Measurements from ENCODE around the gene SNRPA.
A peak's percentile ranks its signal among the peaks of the same experiment; 100 is the strongest.

The SNRPA gene

GRCh38 chr19:40716482-40717324 lies 34.3 kb upstream of the SNRPA start, which contains the start of the genes COQ8B and ITPKC (continued):
- TF ChIP-seq ZNF639 (tag by site-specific recombination; IDR thresholded peaks at IDR 0.05) (peak; percentile 33; the same call in 1 of the 2 replicates), ZNF214 (tag by site-specific recombination; IDR thresholded peaks at IDR 0.05; ENCODE audit: borderline replicate concordance) (no peak), ZNF501 (tag by site-specific recombination; IDR thresholded peaks at IDR 0.05) (peak; percentile 84), ZNF169 (tag by site-specific recombination; IDR thresholded peaks at IDR 0.05) (no peak), ZNF76 (tag by site-specific recombination; IDR thresholded peaks at IDR 0.05; ENCODE audit: borderline replicate concordance, low read depth) (peak; percentile 62), ZFP3 (tag by site-specific recombination; IDR thresholded peaks at IDR 0.05; ENCODE audit: low read depth) (no peak; the same call in 1 of the 2 replicates), YY2 (tag by site-specific recombination; IDR thresholded peaks at IDR 0.05) (no peak), ZNF664 (tag by site-specific recombination; IDR thresholded peaks at IDR 0.05) (0 out of 2 replicates have a peak, but pooled peaks have one; percentile 4), FEZF1 (tag by site-specific recombination; IDR thresholded peaks at IDR 0.05) (no peak; the same call in 1 of the 2 replicates), MYNN (tag by site-specific recombination; IDR thresholded peaks at IDR 0.05; ENCODE audit: borderline replicate concordance) (no peak), GLIS1 (tag by site-specific recombination; IDR thresholded peaks at IDR 0.05) (peak; percentile 51; the same call in 1 of the 2 replicates), ZNF747 (tag by site-specific recombination; IDR thresholded peaks at IDR 0.05) (no peak), ZNF473 (tag by site-specific recombination; IDR thresholded peaks at IDR 0.05) (no peak), ZBTB49 (tag by site-specific recombination; IDR thresholded peaks at IDR 0.05; ENCODE audit: low read depth) (no peak), ZNF266 (tag by site-specific recombination; IDR thresholded peaks at IDR 0.05; ENCODE audit: low read depth) (no peak), ZSCAN30 (tag by site-specific recombination; IDR thresholded peaks at IDR 0.05) (peak; percentile 91), ZFP69B (tag by site-specific recombination; IDR thresholded peaks at IDR 0.05) (peak; percentile 96), ZNF280C (tag by site-specific recombination; IDR thresholded peaks at IDR 0.05) (no peak), TRIM28 (IDR thresholded peaks at IDR 0.05; ENCODE audit: borderline replicate concordance, low read length) (no peak), ZNF843 (tag by site-specific recombination; IDR thresholded peaks at IDR 0.05) (peak; percentile 66; the same call in 1 of the 2 replicates), ZBTB21 (tag by site-specific recombination; IDR thresholded peaks at IDR 0.05) (peak; percentile 89), ZBTB1 (tag by site-specific recombination; IDR thresholded peaks at IDR 0.05) (no peak), ZNF335 (tag by site-specific recombination; conservative IDR thresholded peaks at IDR 0.05) (peak; percentile 61), BCL11B (tag by site-specific recombination; IDR thresholded peaks at IDR 0.05; ENCODE audit: low read depth) (no peak; the same call in 1 of the 2 replicates), TCF7L2 (IDR thresholded peaks at IDR 0.05; ENCODE audit: borderline replicate concordance, low read depth, low read length) (no peak), ZNF654 (tag by site-specific recombination; IDR thresholded peaks at IDR 0.05; ENCODE audit: low read depth) (no peak), WT1 (tag by site-specific recombination; IDR thresholded peaks at IDR 0.05) (peak; percentile 97), ZNF112 (tag by site-specific recombination; IDR thresholded peaks at IDR 0.05) (no peak), HOXC10 (CRISPR knock-in tag; IDR thresholded peaks at IDR 0.05) (no peak), ZNF830 (tag by site-specific recombination; IDR thresholded peaks at IDR 0.05; ENCODE audit: low read depth) (no peak), ZNF426 (tag by site-specific recombination; IDR thresholded peaks at IDR 0.05) (no peak)
- TF ChIP-seq, protein P1, sequence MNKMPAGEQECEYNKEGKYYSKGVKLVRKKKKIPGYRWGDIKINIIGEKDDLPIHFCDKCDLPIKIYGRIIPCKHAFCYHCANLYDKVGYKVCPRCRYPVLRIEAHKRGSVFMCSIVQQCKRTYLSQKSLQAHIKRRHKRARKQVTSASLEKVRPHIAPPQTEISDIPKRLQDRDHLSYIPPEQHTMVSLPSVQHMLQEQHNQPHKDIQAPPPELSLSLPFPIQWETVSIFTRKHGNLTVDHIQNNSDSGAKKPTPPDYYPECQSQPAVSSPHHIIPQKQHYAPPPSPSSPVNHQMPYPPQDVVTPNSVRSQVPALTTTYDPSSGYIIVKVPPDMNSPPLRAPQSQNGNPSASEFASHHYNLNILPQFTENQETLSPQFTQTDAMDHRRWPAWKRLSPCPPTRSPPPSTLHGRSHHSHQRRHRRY (tag by site-specific recombination; IDR thresholded peaks at IDR 0.05), result no peak
